ENCODE results near the gene SERTAD3.

GRCh38 chr19:40444825-40445312 lies 734 bp upstream of the SERTAD3 start:
- TF ChIP-seq CTCF (IDR thresholded peaks at IDR 0.05) (peak; percentile 43), EZH2 (IDR thresholded peaks at IDR 0.05) (no peak), EZH2phosphoT487 (IDR thresholded peaks at IDR 0.05) (no peak)
